Measurements from ENCODE around the gene MEGF11.

Gene MEGF11

GRCh38 chr15:66063147-66063546 is 190.4 kb downstream of the MEGF11 start:
- Mint-ChIP-seq H3K36me3 (no peaks in the 10 kb centered on the region), H3K9me3 (no peaks in the 10 kb centered on the region), H3K4me3 (no peak overlapping the region), H3K27me3 (peaks cover 42% of the 10 kb centered on the region), H3K27ac (no peak overlapping the region), H3K4me1 (no peaks in the 10 kb centered on the region)
- CTCF ChIA-PET, result interaction anchor here (1.5 kb wide), 1 partner anchor 23 kb away, joined by 4 read pairs; no protein-coding TSS in a partner anchor
- DNase-seq, result no peak

DNA sequence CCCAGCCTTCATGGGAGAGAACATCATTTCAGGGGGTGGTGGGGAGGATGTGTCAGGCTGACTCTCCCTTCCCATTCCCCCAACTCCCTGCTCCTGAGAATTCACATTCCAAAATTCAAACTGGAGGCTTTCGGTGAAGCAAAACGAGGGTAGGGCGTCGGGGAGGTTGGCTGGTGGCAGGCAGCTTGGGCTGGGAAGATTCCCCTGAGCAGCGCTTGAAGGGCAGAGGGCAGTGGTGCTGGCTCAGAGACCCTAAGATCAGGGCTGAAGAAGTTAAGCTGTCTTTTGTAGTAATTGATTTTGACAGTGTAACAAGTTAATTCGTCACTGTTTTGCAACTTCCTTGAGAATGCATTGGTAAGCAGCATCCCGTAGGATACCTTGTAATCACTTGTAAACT is 196.5 kb downstream of the MEGF11 start:
- H3K4me1 Mint-ChIP-seq, result no peaks in the 10 kb centered on the region
- CTCF ChIA-PET, result no interaction called here
- no peak for DNase-seq
- H3K27me3 Mint-ChIP-seq, result peaks cover 40% of the 10 kb centered on the region
- H3K4me3 Mint-ChIP-seq, result no peak overlapping the region
- H3K36me3 Mint-ChIP-seq, result no peaks in the 10 kb centered on the region
- H3K27ac Mint-ChIP-seq, result no peak overlapping the region
- no peaks in the 10 kb centered on the region for H3K9me3 Mint-ChIP-seq

GRCh38 chr15:66053991-66054390 is 199.6 kb downstream of the MEGF11 start:
- Mint-ChIP-seq H3K27me3 (peaks cover 22% of the 10 kb centered on the region), H3K9me3 (no peaks in the 10 kb centered on the region), H3K36me3 (no peaks in the 10 kb centered on the region), H3K27ac (no peak overlapping the region), H3K4me3 (no peak overlapping the region), H3K4me1 (no peaks in the 10 kb centered on the region)
- no peak for DNase-seq
- CTCF ChIA-PET, result no interaction called here

DNA sequence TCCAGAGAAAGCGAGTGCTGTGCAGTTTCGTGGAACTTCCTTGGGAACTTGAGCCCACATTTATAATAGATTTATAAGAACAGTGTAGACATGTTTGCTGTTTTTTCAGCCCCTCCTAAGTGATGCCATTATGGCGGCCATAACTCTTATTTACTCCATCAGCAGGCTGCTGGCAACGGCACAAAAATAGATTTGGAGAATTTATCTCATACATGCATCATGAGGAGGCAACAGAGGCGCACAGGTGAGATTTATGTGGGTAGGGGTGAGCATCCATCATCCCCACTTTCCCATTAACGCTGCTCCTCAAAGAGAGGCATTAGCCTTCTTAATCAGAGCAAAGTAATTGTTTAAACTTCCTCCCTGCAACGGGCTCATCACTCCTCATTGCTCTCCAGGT is 201.7 kb downstream of the MEGF11 start:
- DNase-seq, result no peak
- no peaks in the 10 kb centered on the region for H3K36me3 Mint-ChIP-seq
- CTCF ChIA-PET, result no interaction called here
- no peak overlapping the region for H3K4me3 Mint-ChIP-seq
- no peaks in the 10 kb centered on the region for H3K4me1 Mint-ChIP-seq
- peaks cover 16% of the 10 kb centered on the region for H3K27me3 Mint-ChIP-seq
- H3K9me3 Mint-ChIP-seq, result no peaks in the 10 kb centered on the region
- H3K27ac Mint-ChIP-seq, result no peak overlapping the region

GRCh38 chr15:66050264-66050663 is 203.3 kb downstream of the MEGF11 start:
- Mint-ChIP-seq H3K4me3 (no peak overlapping the region), H3K4me1 (no peaks in the 10 kb centered on the region), H3K36me3 (no peaks in the 10 kb centered on the region), H3K27ac (no peak overlapping the region), H3K27me3 (peaks cover 23% of the 10 kb centered on the region), H3K9me3 (no peaks in the 10 kb centered on the region)
- DNase-seq, result no peak
- CTCF ChIA-PET, result no interaction called here

DNA sequence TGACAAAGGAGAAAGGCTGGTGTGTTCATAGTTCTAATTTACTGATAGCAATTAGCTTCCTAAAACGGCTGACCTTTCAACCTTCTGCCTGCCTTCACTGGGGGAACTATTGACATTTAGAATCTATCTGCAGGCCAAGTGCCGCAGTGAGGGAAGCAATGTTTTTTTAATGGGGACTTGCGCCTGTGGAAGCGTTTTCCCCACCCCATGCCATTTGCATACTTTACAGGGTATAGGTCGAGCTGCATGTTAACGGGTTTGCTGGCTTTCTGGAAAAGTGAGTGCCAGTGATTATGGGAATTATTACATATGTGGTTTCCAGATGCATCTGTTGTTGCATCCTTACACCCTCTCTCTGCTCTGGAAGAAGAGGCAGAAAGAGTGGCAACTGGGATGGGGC is 204.2 kb downstream of the MEGF11 start:
- Mint-ChIP-seq H3K9me3 (no peaks in the 10 kb centered on the region), H3K4me3 (no peak overlapping the region), H3K36me3 (no peaks in the 10 kb centered on the region), H3K4me1 (no peaks in the 10 kb centered on the region), H3K27me3 (peaks cover 22% of the 10 kb centered on the region), H3K27ac (no peak overlapping the region)
- DNase-seq, result no peak
- CTCF ChIA-PET, result no interaction called here

DNA sequence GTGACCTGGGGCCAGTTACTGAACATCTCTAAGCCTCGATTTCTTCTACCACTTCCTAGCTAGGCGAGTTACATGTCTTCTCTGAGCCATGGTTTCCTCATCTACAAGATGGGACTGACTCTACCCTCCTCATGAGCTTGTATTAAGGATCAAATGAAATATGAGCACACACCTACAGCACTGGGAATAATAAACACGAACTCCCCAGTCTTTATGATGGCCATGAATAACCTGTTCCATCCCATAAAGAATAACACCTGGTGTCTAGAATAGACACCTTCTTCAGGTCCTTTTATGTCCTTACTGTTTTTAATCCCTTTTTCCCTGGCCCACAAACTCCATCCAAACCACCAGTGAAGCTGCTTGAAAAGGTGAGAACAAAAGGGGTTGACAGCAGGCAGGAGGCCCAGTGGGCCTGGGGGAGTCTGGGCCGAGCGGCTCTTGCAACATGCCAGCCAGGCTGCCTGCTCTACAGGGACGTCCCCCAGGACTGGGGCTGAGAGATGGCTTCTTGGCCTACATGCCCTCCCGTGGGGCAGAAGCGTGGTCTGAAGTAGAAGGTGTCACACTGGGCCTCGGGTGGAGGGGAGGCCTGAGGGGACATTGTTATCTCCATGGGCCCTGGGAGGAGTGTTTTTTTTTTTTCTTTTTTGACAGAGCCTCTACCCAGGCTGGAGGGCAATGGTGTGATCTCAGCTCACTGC is 206.1 kb downstream of the MEGF11 start:
- DNase-seq, result no peak
- peaks cover 28% of the 10 kb centered on the region for H3K27me3 Mint-ChIP-seq
- no peaks in the 10 kb centered on the region for H3K9me3 Mint-ChIP-seq
- H3K36me3 Mint-ChIP-seq, result no peaks in the 10 kb centered on the region
- H3K4me3 Mint-ChIP-seq, result no peak overlapping the region
- H3K27ac Mint-ChIP-seq, result no peak overlapping the region
- no peaks in the 10 kb centered on the region for H3K4me1 Mint-ChIP-seq
- CTCF ChIA-PET, result no interaction called here

DNA sequence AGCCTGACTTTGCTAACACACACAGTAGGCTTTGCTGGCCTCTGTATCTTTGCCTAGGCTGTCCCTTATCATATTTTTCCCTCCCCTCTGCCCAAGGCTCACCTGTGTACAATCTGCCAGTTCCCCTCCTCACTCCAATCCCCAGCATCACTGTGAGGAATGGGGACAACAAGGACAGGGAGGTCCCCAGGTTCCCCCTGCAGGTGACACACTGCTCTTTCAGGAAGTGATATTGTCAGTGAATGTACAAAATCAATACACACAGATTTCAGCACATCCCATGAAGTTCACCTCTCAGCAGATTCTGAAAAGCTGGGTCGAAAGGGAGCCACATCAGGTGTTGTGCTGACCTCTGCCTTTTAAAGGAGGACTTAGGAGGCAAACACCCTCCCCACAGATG is 206.8 kb downstream of the MEGF11 start:
- Mint-ChIP-seq H3K27me3 (peaks cover 31% of the 10 kb centered on the region), H3K4me3 (no peak overlapping the region), H3K27ac (no peak overlapping the region), H3K36me3 (no peaks in the 10 kb centered on the region), H3K4me1 (no peaks in the 10 kb centered on the region), H3K9me3 (no peaks in the 10 kb centered on the region)
- peak; percentile 25 for DNase-seq
- CTCF ChIA-PET, result no interaction called here

DNA sequence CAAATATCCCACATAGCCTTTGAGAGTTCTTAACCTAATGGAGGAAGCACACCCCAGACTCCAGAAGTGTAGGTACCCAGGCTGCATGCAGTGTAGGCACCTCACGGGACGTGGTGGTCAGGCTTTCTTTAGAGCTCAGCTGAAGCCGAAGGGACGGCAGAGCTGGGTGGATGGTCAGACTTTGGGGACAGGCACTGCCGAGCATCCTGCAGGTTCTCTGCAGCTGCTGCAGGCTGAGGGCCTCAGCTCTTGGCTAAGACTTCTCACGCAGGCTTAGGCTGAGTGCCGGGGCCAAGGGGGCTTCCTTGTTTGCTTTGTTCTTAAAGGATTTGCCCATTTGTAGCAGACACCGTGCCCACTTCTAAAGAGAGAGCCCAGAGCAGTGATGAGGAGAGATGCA is 207.2 kb downstream of the MEGF11 start:
- CTCF ChIA-PET, result no interaction called here

DNA sequence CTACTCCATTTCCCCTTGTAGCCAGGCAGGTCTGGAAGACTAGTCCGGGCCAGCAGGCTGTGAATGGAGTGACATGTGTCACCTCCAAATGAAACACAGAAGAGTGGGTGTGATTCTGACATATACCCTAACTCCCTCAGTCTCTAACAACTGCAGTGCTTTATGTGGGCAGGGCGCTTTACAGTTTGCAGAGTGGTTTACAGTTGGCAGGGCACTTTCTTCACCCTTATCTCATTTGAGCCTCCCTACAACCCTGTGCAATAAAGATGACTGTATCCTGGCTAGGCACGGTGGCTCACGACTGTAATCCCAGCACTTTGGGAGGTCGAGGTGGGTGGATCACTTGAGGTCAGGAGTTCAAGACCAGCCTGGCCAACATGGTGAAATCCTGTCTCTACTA is 208.0 kb downstream of the MEGF11 start:
- CTCF ChIA-PET, result no interaction called here
- H3K4me1 Mint-ChIP-seq, result no peaks in the 10 kb centered on the region
- H3K36me3 Mint-ChIP-seq, result no peaks in the 10 kb centered on the region
- H3K27me3 Mint-ChIP-seq, result peaks cover 36% of the 10 kb centered on the region
- DNase-seq, result no peak
- no peaks in the 10 kb centered on the region for H3K9me3 Mint-ChIP-seq
- no peak overlapping the region for H3K4me3 Mint-ChIP-seq
- no peak overlapping the region for H3K27ac Mint-ChIP-seq

More for the DNA sequence above, 207.2 kb downstream of the MEGF11 start:
- H3K36me3 Mint-ChIP-seq, result no peaks in the 10 kb centered on the region
- H3K9me3 Mint-ChIP-seq, result no peaks in the 10 kb centered on the region
- H3K4me1 Mint-ChIP-seq, result no peaks in the 10 kb centered on the region
- peaks cover 30% of the 10 kb centered on the region for H3K27me3 Mint-ChIP-seq
- no peak overlapping the region for H3K4me3 Mint-ChIP-seq
- no peak overlapping the region for H3K27ac Mint-ChIP-seq
- no peak for DNase-seq

- no peaks in the 10 kb centered on the region for H3K9me3 Mint-ChIP-seq
- H3K4me3 Mint-ChIP-seq, result no peak overlapping the region
- no peak for DNase-seq
- no peaks in the 10 kb centered on the region for H3K4me1 Mint-ChIP-seq
- H3K27me3 Mint-ChIP-seq, result peaks cover 42% of the 10 kb centered on the region
- H3K27ac Mint-ChIP-seq, result no peak overlapping the region
- CTCF ChIA-PET, result no interaction called here
- H3K36me3 Mint-ChIP-seq, result no peaks in the 10 kb centered on the region
Observed at GRCh38 chr15:66044837-66045236, 208.7 kb downstream of the MEGF11 start.

- CTCF ChIA-PET, result no interaction called here
- H3K36me3 Mint-ChIP-seq, result no peaks in the 10 kb centered on the region
- H3K9me3 Mint-ChIP-seq, result no peaks in the 10 kb centered on the region
- H3K27me3 Mint-ChIP-seq, result peaks cover 52% of the 10 kb centered on the region
- no peak overlapping the region for H3K27ac Mint-ChIP-seq
- no peak for DNase-seq
- H3K4me3 Mint-ChIP-seq, result no peak overlapping the region
- no peaks in the 10 kb centered on the region for H3K4me1 Mint-ChIP-seq
Observed at GRCh38 chr15:66043264-66043663, 210.3 kb downstream of the MEGF11 start.

DNA sequence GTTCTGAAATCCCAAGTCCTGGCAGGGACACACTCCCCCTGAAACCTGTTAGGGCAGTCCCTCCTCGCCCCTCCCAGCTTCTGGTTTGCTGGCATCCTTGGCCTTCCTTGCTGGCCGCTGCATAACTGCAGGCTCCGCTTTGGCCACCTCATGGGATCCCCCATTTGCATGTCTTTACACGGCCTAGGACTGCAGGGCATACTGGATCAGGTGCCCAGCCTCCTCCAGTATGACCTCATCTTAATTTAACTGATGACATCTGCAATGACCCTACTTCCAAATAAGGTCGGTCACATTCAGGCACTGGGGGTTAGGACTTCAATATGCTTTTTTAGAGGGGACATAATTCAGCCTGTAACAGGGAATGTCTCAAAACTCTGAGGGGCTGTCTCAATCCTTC is 210.9 kb downstream of the MEGF11 start:
- CTCF ChIA-PET, result no interaction called here
- Mint-ChIP-seq H3K4me1 (no peaks in the 10 kb centered on the region), H3K4me3 (no peak overlapping the region), H3K9me3 (no peaks in the 10 kb centered on the region), H3K27ac (no peak overlapping the region), H3K27me3 (peaks cover 58% of the 10 kb centered on the region), H3K36me3 (no peaks in the 10 kb centered on the region)
- DNase-seq, result no peak

GRCh38 chr15:66041276-66041675 is 212.3 kb downstream of the MEGF11 start:
- no peak overlapping the region for H3K27ac Mint-ChIP-seq
- CTCF ChIA-PET, result no interaction called here
- H3K36me3 Mint-ChIP-seq, result no peaks in the 10 kb centered on the region
- DNase-seq, result no peak
- H3K4me1 Mint-ChIP-seq, result no peaks in the 10 kb centered on the region
- H3K9me3 Mint-ChIP-seq, result no peaks in the 10 kb centered on the region
- H3K27me3 Mint-ChIP-seq, result peaks cover 65% of the 10 kb centered on the region
- H3K4me3 Mint-ChIP-seq, result no peak overlapping the region

DNA sequence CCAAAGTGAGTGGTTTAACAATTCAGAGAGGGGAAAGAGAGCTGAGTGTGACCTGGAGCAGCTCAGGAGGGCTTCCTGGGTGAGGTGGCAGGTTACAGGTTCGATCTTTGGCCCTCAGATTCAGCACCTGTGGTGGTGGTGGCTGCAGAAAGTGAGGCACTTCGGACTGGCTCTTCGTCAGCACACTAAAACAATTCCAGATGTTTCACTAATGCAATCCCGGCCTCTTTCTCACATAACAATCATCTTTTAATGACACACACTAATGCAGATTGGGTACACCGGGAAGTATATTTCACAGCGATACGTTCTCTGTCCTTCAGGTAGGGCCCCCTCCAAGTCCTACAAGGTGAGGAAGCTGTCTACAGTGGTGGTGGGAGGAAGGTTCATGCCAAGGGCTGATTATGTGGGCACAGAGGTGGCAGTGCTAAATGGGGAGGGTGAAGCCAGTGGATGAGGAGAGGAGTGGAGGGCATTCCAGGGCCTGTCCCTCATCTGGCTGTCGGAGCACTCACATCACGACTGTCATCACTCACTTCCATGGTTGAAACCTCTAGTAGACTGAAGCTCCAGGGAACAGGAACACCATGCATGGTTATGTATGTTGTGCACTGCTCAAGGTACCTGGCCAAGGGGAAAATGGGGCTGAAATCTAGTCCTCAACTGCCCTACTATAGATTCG is 213.2 kb downstream of the MEGF11 start:
- DNase-seq, result no peak
- H3K27me3 Mint-ChIP-seq, result peaks cover 68% of the 10 kb centered on the region
- no peaks in the 10 kb centered on the region for H3K9me3 Mint-ChIP-seq
- CTCF ChIA-PET, result no interaction called here
- no peaks in the 10 kb centered on the region for H3K4me1 Mint-ChIP-seq
- no peak overlapping the region for H3K27ac Mint-ChIP-seq
- H3K4me3 Mint-ChIP-seq, result no peak overlapping the region
- H3K36me3 Mint-ChIP-seq, result no peaks in the 10 kb centered on the region
